ENCODE results near the gene IL1A.

The IL1A gene

GRCh38 chr2:112726487-112727190 is 57.7 kb downstream of the IL1A start:
- DNase-seq (ENCODE audit: low read depth): peak; percentile 71

GRCh38 chr2:112725545-112726457 is 58.5 kb downstream of the IL1A start:
- no peak for DNase-seq (ENCODE audit: low read depth)

DNA sequence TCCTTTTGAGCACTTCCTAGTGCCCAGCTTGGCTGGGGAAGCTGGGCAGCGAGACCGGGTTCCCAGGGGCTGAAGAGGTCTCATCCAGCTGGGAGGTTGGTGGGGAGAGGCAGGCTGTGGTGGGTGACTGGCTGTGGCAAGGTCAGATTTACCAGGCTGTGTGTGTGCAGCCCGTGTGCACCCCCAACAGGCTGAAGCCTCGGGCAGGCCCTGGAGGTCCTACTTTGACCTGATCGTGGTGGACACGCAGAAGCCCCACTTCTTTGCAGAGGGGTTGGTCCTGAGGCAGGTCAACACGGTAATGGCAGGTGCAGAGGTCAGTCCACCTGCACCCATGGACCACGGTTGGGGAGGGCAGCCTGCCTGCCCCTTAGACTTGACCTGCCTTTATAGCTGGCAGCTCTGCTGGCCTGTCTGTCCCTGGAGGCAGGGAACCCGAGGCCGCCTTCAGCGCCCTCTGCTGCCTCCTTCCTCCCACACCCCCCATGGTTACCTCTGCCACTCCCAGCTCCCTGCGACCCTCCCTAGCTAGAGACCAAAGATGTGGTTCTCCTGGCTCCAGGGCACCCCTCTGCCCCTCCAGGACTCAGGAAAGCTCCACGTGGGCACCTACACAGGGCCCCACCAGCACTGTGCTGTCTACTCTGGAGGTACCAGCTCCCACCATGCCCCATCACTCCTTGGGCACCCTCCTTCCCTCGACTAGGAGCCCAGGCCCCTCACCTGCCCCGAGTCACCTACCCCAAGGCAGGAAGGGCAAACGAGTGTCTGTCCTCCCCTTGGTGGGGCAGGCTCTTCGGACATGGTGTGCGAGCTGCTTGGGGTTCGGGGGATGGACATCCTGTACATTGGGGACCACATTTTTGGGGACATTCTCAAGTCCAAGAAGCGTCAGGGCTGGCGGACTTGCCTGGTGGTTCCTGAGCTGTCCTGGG is 59.4 kb downstream of the IL1A start:
- no peak for DNase-seq (ENCODE audit: low read depth)

DNA sequence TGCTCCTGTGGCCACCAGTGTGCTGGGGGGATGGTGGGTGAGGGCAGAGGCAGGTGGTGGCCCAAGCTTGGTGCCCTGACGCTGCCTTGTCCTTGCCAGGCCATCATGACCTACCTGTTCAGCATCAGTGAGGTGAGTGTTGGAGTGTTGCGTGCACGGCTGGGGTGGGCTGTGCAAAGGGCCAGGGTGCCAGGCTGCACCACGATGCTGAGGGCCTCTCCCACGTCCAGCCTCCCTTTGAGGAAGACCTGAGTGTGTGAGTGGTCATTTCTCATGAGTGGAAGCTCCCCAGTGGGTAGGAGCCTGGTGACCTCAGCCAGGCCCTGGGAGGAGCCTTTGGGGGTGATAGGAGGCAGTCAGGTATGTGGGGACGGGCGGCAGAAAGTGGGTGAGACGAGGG is 60.3 kb downstream of the IL1A start:
- no peak for DNase-seq (ENCODE audit: low read depth)

All from stimulated activated CD8-positive, alpha-beta memory T cell treated with anti-CD3 and anti-CD28 coated beads, Interleukin-15, amount 100 ng/mL, for 1 hour (primary cell).